HL-60 (cell line): ENCODE results near the gene RETREG3.
"Not testable (repeated sequence)": the region's sequence is repeated elsewhere in the genome, so short reads cannot be mapped to it uniquely, and the experiment has no call there.

Experiments
- GABPA ChIP-seq: IDR thresholded peaks from 2 replicates; pipeline ENCODE4 v1.6.1; 2012; ENCODE audit warnings: low read depth
- POLR2AphosphoS5 ChIP-seq: IDR thresholded peaks from 2 replicates; pipeline ENCODE4 v1.6.1; 2012; ENCODE audit warnings: low read depth
- SPI1 ChIP-seq: IDR thresholded peaks from 2 replicates; pipeline ENCODE4 v1.6.1; 2012; ENCODE audit warnings: low read depth, mild to moderate bottlenecking, borderline replicate concordance
- TF ChIP-seq, protein P1 (sequence below): IDR thresholded peaks from 2 replicates; pipeline ENCODE4 v1.6.1; 2012; ENCODE audit warnings: low read depth; ENCODE audit not compliant: insufficient replicate concordance
- TF ChIP-seq, protein P2 (sequence below): IDR thresholded peaks from one replicate; pipeline ENCODE4 v1.5.1; 2011; ENCODE audit warnings: low read length, control low read depth, inconsistent platforms; ENCODE audit not compliant: insufficient read depth

GRCh38 chr17:42555961-42556617 lies 53.1 kb downstream of the RETREG3 start:
- TF ChIP-seq, protein P1, sequence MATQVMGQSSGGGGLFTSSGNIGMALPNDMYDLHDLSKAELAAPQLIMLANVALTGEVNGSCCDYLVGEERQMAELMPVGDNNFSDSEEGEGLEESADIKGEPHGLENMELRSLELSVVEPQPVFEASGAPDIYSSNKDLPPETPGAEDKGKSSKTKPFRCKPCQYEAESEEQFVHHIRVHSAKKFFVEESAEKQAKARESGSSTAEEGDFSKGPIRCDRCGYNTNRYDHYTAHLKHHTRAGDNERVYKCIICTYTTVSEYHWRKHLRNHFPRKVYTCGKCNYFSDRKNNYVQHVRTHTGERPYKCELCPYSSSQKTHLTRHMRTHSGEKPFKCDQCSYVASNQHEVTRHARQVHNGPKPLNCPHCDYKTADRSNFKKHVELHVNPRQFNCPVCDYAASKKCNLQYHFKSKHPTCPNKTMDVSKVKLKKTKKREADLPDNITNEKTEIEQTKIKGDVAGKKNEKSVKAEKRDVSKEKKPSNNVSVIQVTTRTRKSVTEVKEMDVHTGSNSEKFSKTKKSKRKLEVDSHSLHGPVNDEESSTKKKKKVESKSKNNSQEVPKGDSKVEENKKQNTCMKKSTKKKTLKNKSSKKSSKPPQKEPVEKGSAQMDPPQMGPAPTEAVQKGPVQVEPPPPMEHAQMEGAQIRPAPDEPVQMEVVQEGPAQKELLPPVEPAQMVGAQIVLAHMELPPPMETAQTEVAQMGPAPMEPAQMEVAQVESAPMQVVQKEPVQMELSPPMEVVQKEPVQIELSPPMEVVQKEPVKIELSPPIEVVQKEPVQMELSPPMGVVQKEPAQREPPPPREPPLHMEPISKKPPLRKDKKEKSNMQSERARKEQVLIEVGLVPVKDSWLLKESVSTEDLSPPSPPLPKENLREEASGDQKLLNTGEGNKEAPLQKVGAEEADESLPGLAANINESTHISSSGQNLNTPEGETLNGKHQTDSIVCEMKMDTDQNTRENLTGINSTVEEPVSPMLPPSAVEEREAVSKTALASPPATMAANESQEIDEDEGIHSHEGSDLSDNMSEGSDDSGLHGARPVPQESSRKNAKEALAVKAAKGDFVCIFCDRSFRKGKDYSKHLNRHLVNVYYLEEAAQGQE: not testable (repeated sequence)
- TF ChIP-seq, protein P2, sequence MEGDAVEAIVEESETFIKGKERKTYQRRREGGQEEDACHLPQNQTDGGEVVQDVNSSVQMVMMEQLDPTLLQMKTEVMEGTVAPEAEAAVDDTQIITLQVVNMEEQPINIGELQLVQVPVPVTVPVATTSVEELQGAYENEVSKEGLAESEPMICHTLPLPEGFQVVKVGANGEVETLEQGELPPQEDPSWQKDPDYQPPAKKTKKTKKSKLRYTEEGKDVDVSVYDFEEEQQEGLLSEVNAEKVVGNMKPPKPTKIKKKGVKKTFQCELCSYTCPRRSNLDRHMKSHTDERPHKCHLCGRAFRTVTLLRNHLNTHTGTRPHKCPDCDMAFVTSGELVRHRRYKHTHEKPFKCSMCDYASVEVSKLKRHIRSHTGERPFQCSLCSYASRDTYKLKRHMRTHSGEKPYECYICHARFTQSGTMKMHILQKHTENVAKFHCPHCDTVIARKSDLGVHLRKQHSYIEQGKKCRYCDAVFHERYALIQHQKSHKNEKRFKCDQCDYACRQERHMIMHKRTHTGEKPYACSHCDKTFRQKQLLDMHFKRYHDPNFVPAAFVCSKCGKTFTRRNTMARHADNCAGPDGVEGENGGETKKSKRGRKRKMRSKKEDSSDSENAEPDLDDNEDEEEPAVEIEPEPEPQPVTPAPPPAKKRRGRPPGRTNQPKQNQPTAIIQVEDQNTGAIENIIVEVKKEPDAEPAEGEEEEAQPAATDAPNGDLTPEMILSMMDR: not testable (repeated sequence)
- TF ChIP-seq POLR2AphosphoS5, GABPA, SPI1: not testable (repeated sequence)
